HG02678 (cell line): ENCODE data around the gene NR1H3.

ENCODE experiments used
- ATAC-seq: cut with Tn5 transposase; IDR thresholded peaks from one replicate; pipeline ENCODE4 v1.9.1; 2021; ENCODE audit warnings: mild to moderate bottlenecking, moderate library complexity; ENCODE audit not compliant: unreplicated experiment

NR1H3 gene

DNA sequence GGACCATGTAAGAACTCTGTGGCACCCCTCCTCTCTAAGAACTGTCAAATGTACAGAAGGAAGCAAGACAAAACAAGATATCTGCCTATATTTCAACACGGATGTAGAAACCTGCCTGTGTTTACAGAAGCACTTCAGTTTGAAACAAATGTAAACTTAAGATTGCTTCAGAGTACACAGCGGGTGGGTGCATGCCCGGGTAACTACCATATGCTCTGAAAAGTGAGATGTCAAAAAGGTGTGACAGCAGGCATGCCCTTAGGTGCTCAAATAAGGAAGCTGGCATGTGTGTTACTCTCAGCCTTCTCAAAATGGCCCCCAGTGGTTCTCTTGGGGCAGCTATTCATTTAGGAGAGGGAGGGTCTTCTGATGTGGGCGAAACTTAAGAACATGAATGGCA is 14.3 kb upstream of the NR1H3 start:
- no peak for ATAC-seq

DNA sequence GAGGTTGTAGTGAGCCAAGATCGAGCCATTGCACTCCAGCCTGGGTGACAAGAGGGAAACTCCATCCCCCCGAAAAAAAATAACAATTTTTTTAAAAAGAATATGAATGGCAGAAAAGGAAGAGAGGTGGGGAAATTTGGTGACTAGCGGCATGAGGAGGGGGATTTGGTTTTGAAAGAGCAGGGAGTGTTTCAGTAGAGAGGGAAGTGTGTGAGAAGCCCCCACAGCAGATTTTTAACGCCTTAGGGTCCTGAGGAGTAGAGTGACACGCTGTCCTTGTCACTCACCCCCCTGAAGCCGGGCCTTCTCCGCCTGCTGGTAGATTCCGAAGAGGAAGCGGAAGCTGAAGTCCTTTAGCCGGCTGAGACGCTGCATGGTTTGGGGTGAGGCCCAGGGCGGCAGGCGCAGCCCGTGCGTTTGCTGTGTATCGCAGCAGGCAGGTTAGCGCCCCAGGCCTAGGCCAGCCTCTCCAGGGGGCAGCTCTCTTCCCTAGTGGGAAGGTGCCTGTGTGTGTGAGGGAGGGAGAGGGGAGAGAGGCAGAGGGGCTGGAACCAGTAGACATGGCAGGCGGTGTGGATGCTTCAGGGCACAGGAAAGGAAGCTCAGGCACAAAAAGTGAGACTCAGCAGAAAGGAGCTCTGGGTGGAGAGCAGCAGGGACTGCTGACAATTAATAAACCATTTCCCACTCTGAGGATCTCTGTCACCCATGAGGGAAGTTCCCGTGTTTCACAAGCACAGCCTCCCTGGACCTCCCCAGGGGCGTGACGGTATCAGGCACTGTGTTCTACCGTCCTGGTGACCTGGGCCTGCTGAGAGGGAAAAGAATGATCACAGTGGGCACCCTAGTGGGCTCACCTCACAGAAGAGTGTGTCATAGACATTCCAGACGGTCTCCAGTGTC is 13.1 kb upstream of the NR1H3 start:
- ATAC-seq, result no peak

GRCh38 chr11:47245611-47246357 is 12.0 kb upstream of the NR1H3 start:
- ATAC-seq, result no peak

GRCh38 chr11:47247502-47247901 is 10.3 kb upstream of the NR1H3 start:
- ATAC-seq, result no peak

- peak; percentile 35 for ATAC-seq
These were observed 9.5 kb upstream of the NR1H3 start for GRCh38 chr11:47248304-47248663.

DNA sequence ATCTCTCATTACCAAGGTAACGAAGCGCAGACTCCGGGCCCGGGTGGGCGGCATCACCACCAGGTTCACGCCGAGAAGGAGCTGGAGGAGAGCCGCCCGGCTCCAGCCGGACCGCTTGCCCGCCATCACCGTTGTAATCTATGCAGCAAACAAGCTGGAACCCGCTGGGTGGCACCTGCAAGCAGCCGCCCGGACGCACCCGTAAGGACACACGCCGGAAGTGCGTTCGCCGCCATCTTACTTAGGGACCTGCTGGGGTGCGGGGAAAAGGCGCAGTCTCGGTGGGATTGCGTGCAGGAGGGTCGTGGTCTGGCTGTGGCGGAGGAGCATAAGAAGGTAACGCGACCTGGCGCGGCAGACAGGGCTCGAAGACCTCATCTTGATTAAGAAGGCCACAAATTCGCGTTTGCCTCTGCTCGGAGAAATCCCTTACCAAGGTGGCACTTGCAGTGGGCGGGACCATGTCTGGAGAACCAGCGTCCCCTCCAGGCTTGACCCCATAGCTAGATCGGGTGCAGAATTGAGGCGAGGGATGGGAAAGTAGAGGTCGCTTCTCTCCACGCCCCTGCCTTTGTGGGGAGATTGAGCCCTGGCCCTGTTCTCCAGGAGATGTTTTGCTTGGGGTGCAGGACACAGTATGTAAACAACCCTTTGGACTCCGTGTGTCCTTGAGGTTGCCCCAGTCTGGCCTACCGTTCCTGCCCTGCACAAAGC is 9.0 kb upstream of the NR1H3 start, which contains the start of gene ACP2:
Gene ACP2 (minus strand): TSS at position 151 of the 714 bp plus-strand sequence. CDS start 25 bp downstream, at position 126.
- ATAC-seq, result peak; percentile 90

DNA sequence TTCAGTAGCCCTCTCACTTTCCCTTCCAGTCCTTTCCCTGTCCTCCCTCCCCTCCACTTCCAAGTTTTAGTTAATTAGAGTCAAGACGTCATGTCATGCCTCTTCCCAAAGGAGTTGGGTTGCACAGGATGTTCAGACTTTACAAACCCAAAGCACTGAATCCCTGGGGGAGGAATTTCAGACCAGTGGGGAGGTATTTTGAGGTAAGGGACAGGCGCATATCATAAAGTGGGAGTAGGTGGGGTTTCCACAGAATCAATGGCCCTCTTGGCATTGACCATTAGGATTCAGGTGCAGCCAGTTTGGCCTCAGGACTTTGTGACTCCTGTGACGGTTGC is 8.4 kb upstream of the NR1H3 start:
- ATAC-seq, result no peak

GRCh38 chr11:47251751-47252150 is 6.0 kb upstream of the NR1H3 start:
- no peak for ATAC-seq

DNA sequence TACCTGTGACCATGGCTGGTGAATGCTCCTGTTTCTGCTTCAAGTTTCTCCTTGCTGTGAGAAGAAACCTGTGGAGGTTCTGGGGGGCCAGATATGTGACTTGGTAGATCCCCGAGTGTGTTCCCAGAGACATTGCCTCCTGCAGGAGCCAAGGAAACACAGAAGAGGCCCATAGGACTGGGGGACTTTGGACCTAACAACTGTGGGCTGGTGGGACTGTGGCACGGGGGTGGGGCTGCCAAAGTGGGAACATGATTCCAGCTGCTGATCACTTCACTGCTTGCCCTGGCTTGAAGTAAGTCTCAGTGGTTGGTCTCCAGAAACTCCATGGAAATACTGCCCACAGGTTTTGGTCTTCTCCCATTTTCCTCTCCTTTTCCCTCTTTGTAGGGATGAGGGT is 4.1 kb upstream of the NR1H3 start:
- no peak for ATAC-seq

DNA sequence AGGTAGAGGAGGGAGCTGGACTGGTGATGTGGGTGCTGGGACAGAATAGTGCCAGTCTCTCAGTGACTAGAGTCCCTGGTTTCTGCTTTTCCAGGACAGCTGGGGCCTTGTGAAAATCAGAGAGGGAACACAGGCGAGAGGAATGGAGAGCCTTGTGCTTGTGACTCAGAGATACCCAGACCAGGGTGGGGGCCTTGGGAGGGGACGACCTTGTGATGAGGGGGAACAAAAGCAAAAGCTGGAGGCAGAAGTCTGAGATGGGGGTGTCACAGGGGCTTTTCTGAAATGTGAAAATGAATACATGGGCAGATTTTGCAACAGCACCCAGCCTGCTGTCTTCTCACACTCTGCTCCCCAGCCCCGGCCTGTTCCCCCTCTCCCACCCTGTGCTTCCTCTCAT is 3.4 kb upstream of the NR1H3 start:
- no peak for ATAC-seq

DNA sequence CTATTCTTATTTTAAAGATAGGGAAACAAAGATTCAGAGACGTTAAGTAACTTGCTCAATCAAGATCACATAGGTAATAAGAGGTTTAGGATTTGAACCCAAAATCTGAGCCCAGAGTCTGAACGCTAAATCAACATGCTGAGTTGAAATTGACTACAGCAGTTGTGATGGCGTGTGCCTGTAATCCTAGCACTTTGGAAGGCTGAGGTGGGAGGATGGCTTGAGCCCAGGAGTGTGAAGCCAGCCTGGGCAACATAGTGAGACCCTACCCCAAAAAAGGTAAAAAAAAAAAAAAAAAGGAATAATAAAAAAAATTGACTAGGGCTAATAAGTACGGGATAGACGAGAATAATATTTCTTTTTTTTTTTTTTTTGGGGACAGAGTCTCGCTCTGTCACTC is 1.4 kb upstream of the NR1H3 start:
- no peak for ATAC-seq

GRCh38 chr11:47257177-47257516 is 649 bp upstream of the NR1H3 start:
- no peak for ATAC-seq

- no peak for ATAC-seq
These were observed 614 bp downstream of the NR1H3 start for GRCh38 chr11:47258317-47258902.

- ATAC-seq, result no peak
These were observed 1.6 kb downstream of the NR1H3 start for GRCh38 chr11:47259232-47259977.

GRCh38 chr11:47260366-47260765 is 2.6 kb downstream of the NR1H3 start:
- ATAC-seq, result no peak

- ATAC-seq, result no peak
These were observed 3.5 kb downstream of the NR1H3 start for GRCh38 chr11:47261291-47261800.

DNA sequence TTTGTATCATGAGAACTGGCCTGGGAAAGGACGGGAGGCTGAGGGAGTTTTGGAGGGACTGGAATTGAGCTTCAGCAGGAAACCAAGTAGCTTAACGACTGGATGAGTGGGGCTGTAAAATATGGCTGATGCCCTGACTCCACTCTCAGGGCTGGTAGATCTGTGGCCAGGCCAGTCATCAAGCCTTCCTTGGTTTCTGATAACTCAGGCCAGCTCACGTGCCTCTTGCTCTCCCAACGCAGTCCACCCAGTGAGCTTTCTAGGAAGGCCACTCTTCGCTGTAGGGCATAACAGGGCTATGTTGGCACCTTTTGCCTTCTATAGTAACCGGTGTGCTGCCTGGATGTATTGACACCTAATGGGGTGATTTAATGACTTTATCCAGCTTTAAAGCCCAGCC is 6.3 kb downstream of the NR1H3 start:
- no peak for ATAC-seq

GRCh38 chr11:47264521-47264920 is 6.7 kb downstream of the NR1H3 start:
- ATAC-seq, result no peak

DNA sequence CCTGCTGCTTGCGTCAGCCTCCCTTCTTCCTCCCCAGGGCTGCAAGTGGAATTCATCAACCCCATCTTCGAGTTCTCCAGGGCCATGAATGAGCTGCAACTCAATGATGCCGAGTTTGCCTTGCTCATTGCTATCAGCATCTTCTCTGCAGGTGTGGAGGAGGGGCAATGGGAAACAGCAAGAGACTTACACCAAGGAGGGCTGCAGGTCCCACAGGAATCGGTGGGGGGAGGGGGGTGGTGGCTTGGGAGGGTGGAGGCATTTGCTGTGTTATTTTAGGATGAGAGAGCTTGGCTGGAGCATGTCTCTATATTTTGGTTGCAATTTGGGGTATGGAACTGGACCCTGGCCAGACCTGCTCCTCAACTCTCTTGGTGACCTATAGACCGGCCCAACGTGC is 10.1 kb downstream of the NR1H3 start:
- ATAC-seq, result no peak

- no peak for ATAC-seq
These were observed 10.7 kb downstream of the NR1H3 start for GRCh38 chr11:47268448-47269001.
